Measurements from ENCODE around the gene FHAD1. TPM values are rescaled to one million over a fixed set of nuclear protein-coding genes. Genes with fewer than 3 reads are reported as not detected.

The FHAD1 gene
- total and polyA plus RNA-seq, 2 donors (not counting 3 experiments of a cell fraction or from before 2014, with no cell fraction given): 0.04 to 0.69 TPM

- DNase-seq (ENCODE audit: low read depth, low spot score) (no peak), FAIRE-seq (no peak)
- no TSS peak for BruUV-seq (replicated peaks)
- no peaks in the 10 kb centered on the region for H3K36me3 ChIP-seq (ENCODE audit: control insufficient read depth in 2 of 2, extremely low read depth in 1 of 2, insufficient read depth in 2 of 2, low read length in 2 of 2)
- no peak overlapping the region for H3K4me3 ChIP-seq (replicated peaks in 1 of 3; ENCODE audit: insufficient read depth in 1 of 3, low read depth in 1 of 3, low read length in 3 of 3)
- no peak overlapping the region for H3K27ac ChIP-seq (ENCODE audit: insufficient read depth, low read depth, low read length)
- no peaks in the 10 kb centered on the region for H3K4me1 ChIP-seq (ENCODE audit: control insufficient read depth, extremely low read depth, insufficient read depth, low read length)
- no peak overlapping the region for H3K4me2 ChIP-seq (ENCODE audit: insufficient read depth, low read length)
- no peaks in the 10 kb centered on the region for H3K79me2 ChIP-seq (ENCODE audit: control insufficient read depth, insufficient read depth, low read length)
- intact Hi-C loops (cut with micrococcal nuclease) (no loop called here), dilution Hi-C loops (cut with MboI; ENCODE audit: extremely low pct_ligation_motif_present, low sequenced_read_pairs) (no loop called here)
- H4K20me1 ChIP-seq (replicated peaks; ENCODE audit: control insufficient read depth, extremely low read depth, insufficient read depth, low read length): no peaks in the 10 kb centered on the region
- ChIA-PET POLR2A (no interaction called here), CTCF (no interaction called here)
- no peaks in the 10 kb centered on the region for H3K9me3 ChIP-seq (replicated peaks; ENCODE audit: control insufficient read depth, insufficient read depth, low read length)
- no peak for TF ChIP-seq MYC (IDR thresholded peaks at IDR 0.05; ENCODE audit: low read depth, low read length)
- no peak for TF ChIP-seq FOS (IDR thresholded peaks at IDR 0.05; ENCODE audit: borderline replicate concordance, insufficient read depth, low read length)
- no peak for TF ChIP-seq CTCF (IDR thresholded peaks at IDR 0.05; ENCODE audit: extremely low read depth in 1 of 2, insufficient read depth in 1 of 2, low read depth in 1 of 2, low read length in 2 of 2)
- TF ChIP-seq MAX (IDR thresholded peaks at IDR 0.05; ENCODE audit: insufficient read depth, insufficient read length): no peak
- no peak for TF ChIP-seq POLR2A (IDR thresholded peaks at IDR 0.05; ENCODE audit: low read depth, low read length)
- TF ChIP-seq POLR2AphosphoS5 (IDR thresholded peaks at IDR 0.05; ENCODE audit: insufficient read depth, low read depth, low read length): no peak
- no peak for TF ChIP-seq GATA2 (IDR thresholded peaks at IDR 0.05; ENCODE audit: insufficient read depth, insufficient read length, low read depth, low read length)
- no peak for TF ChIP-seq JUN (IDR thresholded peaks at IDR 0.05; ENCODE audit: borderline replicate concordance, insufficient read depth, insufficient read length, low read depth)
- no peak overlapping the region for H2AFZ ChIP-seq (ENCODE audit: low read depth, low read length)
- no peaks in the 10 kb centered on the region for H3K9me1 ChIP-seq (replicated peaks; ENCODE audit: control insufficient read depth, extremely low read depth, insufficient read depth, low read length)
- no peaks in the 10 kb centered on the region for H3K27me3 ChIP-seq (ENCODE audit: control insufficient read depth in 2 of 2, insufficient read depth in 2 of 2, low read length in 2 of 2)
- no peak overlapping the region for H3K9ac ChIP-seq (replicated peaks; ENCODE audit: extremely low read depth, insufficient read depth, low read length)
Observed at GRCh38 chr1:15229707-15230131, 17.3 kb upstream of the FHAD1 start.

Data from endothelial cell of umbilical vein (primary cell).